ENCODE data around the gene CCL5.

The CCL5 gene

GRCh38 chr17:35913609-35914008, 33.4 kb upstream of the CCL5 start:
- H3K4me3 ChIP-seq (ENCODE audit: low read depth, low read length), result no peak overlapping the region
- no peaks in the 10 kb centered on the region for H3K4me1 ChIP-seq (ENCODE audit: control insufficient read depth, insufficient read depth, low read length)
- CTCF ChIA-PET, result no interaction called here
- no peak overlapping the region for H3K27ac ChIP-seq (ENCODE audit: extremely low read depth, low read depth, low read length)
- POLR2A ChIA-PET, result interaction anchor here (1.5 kb wide), 1 partner anchor 10 kb away, joined by 5 read pairs; no protein-coding TSS in a partner anchor
- H3K36me3 ChIP-seq (ENCODE audit: control insufficient read depth in 2 of 2, insufficient read depth in 1 of 2, low read length in 2 of 2), result peaks cover 0 to 19% of the 10 kb centered on the region in 2 experiments; a peak in 1 of 3 replicates
- TF ChIP-seq SCRT1 (tag by site-specific recombination; IDR thresholded peaks at IDR 0.05; ENCODE audit: borderline replicate concordance) (no peak), ZNF19 (tag by site-specific recombination; IDR thresholded peaks at IDR 0.05; ENCODE audit: low read depth) (no peak), ZNF747 (tag by site-specific recombination; IDR thresholded peaks at IDR 0.05) (no peak), ZNF140 (tag by site-specific recombination; IDR thresholded peaks at IDR 0.05) (no peak), ZNF704 (tag by site-specific recombination; IDR thresholded peaks at IDR 0.05) (no peak), YY1 (tag by site-specific recombination; IDR thresholded peaks at IDR 0.05) (no peak), ZBTB20 (tag by site-specific recombination; IDR thresholded peaks at IDR 0.05) (no peak), ZNF513 (tag by site-specific recombination; IDR thresholded peaks at IDR 0.05) (no peak)
- TF ChIP-seq, protein P1, sequence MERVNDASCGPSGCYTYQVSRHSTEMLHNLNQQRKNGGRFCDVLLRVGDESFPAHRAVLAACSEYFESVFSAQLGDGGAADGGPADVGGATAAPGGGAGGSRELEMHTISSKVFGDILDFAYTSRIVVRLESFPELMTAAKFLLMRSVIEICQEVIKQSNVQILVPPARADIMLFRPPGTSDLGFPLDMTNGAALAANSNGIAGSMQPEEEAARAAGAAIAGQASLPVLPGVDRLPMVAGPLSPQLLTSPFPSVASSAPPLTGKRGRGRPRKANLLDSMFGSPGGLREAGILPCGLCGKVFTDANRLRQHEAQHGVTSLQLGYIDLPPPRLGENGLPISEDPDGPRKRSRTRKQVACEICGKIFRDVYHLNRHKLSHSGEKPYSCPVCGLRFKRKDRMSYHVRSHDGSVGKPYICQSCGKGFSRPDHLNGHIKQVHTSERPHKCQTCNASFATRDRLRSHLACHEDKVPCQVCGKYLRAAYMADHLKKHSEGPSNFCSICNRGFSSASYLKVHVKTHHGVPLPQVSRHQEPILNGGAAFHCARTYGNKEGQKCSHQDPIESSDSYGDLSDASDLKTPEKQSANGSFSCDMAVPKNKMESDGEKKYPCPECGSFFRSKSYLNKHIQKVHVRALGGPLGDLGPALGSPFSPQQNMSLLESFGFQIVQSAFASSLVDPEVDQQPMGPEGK (tag by site-specific recombination; IDR thresholded peaks at IDR 0.05), result no peak
- no peaks in the 10 kb centered on the region for H3K9me3 ChIP-seq (ENCODE audit: control insufficient read depth, insufficient read depth, low read depth, low read length)

DNA sequence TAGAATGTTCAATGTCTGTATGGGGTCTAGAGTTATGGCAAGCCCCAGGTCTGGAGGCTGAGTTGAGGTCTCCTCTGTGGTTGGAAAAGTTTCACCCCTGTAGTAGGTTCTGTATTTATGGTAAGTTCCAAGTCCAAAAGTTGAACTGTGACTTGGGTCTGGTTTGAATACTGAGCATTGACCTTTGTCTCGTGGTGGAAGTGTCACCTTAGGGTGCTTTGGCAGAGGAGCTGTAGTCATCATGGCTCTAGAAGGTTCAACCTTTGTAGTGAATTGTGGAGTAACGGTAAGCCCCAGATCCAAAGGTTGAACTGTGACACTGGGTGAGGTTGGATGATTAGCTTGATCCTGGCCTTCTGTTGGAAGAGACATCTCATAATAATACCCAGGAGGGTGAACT, 32.8 kb upstream of the CCL5 start:
- Histone ChIP-seq H3K27ac (ENCODE audit: extremely low read depth, low read depth, low read length) (no peak overlapping the region), H3K9me3 (ENCODE audit: control insufficient read depth, insufficient read depth, low read depth, low read length) (no peaks in the 10 kb centered on the region), H3K4me1 (ENCODE audit: control insufficient read depth, insufficient read depth, low read length) (no peaks in the 10 kb centered on the region), H3K4me3 (ENCODE audit: low read depth, low read length) (no peak overlapping the region), H3K36me3 (ENCODE audit: control insufficient read depth in 2 of 2, insufficient read depth in 1 of 2, low read length in 2 of 2) (peaks cover 0 to 12% of the 10 kb centered on the region in 2 experiments; a peak in 1 of 3 replicates)
- POLR2A ChIA-PET, result interaction anchor here (1.5 kb wide), 1 partner anchor 11 kb away, joined by 5 read pairs; no protein-coding TSS in a partner anchor
- TF ChIP-seq KLF10 (tag by site-specific recombination; IDR thresholded peaks at IDR 0.05) (no peak), ZBTB1 (tag by site-specific recombination; IDR thresholded peaks at IDR 0.05) (no peak), ZNF239 (tag by site-specific recombination; IDR thresholded peaks at IDR 0.05) (no peak), SALL2 (tag by site-specific recombination; IDR thresholded peaks at IDR 0.05; ENCODE audit: borderline replicate concordance) (no peak), ZNF184 (tag by site-specific recombination; IDR thresholded peaks at IDR 0.05) (no peak), ZNF561 (tag by site-specific recombination; IDR thresholded peaks at IDR 0.05; ENCODE audit: borderline replicate concordance) (no peak), ZNF302 (tag by site-specific recombination; IDR thresholded peaks at IDR 0.05; ENCODE audit: low read depth) (no peak), ZNF169 (tag by site-specific recombination; IDR thresholded peaks at IDR 0.05) (no peak)
- CTCF ChIA-PET, result no interaction called here

DNA sequence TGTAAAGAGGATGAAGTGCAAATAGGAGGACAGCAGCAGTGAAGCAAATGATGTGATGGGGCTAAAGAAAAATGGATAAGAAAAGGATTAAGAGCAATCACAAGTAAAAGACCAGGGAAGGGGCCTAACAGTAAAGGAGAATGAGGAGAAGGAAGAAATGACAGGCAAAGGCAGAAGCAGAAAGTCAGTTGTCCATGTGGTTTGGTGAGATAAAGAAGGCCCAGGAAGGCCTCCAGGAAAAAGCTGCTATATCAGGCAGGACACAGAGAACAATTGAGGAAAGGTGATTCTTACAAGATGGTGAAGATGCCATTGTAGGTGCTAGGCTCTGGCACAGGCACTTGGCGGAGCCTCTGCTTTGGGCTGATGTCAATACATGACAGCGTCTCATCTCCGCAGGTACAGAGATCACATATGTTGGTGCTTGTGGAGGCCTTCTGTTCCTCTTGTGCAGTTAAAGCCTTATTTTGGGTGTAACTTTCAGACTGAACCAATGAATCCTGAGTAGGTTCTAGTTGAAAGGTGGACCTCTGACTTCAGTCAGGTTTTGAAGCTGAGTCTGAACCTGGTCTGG, 32.3 kb upstream of the CCL5 start:
- Histone ChIP-seq H3K4me1 (ENCODE audit: control insufficient read depth, insufficient read depth, low read length) (no peaks in the 10 kb centered on the region), H3K36me3 (ENCODE audit: control insufficient read depth in 2 of 2, insufficient read depth in 1 of 2, low read length in 2 of 2) (peaks cover 0 to 7% of the 10 kb centered on the region in 2 experiments; a peak in 1 of 3 replicates), H3K4me3 (ENCODE audit: low read depth, low read length) (no peak overlapping the region), H3K9me3 (ENCODE audit: control insufficient read depth, insufficient read depth, low read depth, low read length) (no peaks in the 10 kb centered on the region), H3K27ac (ENCODE audit: extremely low read depth, low read depth, low read length) (no peak overlapping the region)
- TF ChIP-seq ZBTB8A (tag by site-specific recombination; IDR thresholded peaks at IDR 0.05), result no peak
- TF ChIP-seq ZNF654 (tag by site-specific recombination; IDR thresholded peaks at IDR 0.05; ENCODE audit: low read depth), result no peak
- TF ChIP-seq ZFP41 (tag by site-specific recombination; IDR thresholded peaks at IDR 0.05; ENCODE audit: borderline replicate concordance), result no peak
- TF ChIP-seq OVOL3 (tag by site-specific recombination; IDR thresholded peaks at IDR 0.05), result no peak
- TF ChIP-seq KLF10 (tag by site-specific recombination; IDR thresholded peaks at IDR 0.05), result no peak
- TF ChIP-seq ZNF354C (tag by site-specific recombination; IDR thresholded peaks at IDR 0.05; ENCODE audit: borderline replicate concordance, low read depth), result no peak
- TF ChIP-seq ZNF610 (tag by site-specific recombination; IDR thresholded peaks at IDR 0.05; ENCODE audit: borderline replicate concordance), result no peak
- no peak for TF ChIP-seq ZNF747 (tag by site-specific recombination; IDR thresholded peaks at IDR 0.05)
- no peak for TF ChIP-seq ZNF155 (tag by site-specific recombination; IDR thresholded peaks at IDR 0.05)
- no peak for TF ChIP-seq SP2 (tag by site-specific recombination; IDR thresholded peaks at IDR 0.05)
- ChIA-PET POLR2A (no interaction called here), CTCF (no interaction called here)
